ENCODE data around the gene KCNJ10.

The KCNJ10 gene

GRCh38 chr1:160093624-160094290 lies 23.8 kb upstream of the KCNJ10 start:
- Mint-ChIP-seq H3K27ac (peak overlapping the region in 1 of 2 donors; percentile 60), H3K4me3 (no peak overlapping the region), H3K9me3 (no peaks in the 10 kb centered on the region), H3K27me3 (no peaks in the 10 kb centered on the region), H3K4me1 (peaks cover 55% of the 10 kb centered on the region)
- DNase-seq (no peak), ATAC-seq (no peak)

- ATAC-seq (no peak), DNase-seq (no peak)
- Mint-ChIP-seq H3K4me3 (no peak overlapping the region), H3K4me1 (peaks cover 55% of the 10 kb centered on the region), H3K9me3 (no peaks in the 10 kb centered on the region), H3K27ac (peak overlapping the region in 1 of 2 donors; percentile 9), H3K27me3 (no peaks in the 10 kb centered on the region)
These were observed 23.1 kb upstream of the KCNJ10 start for GRCh38 chr1:160093069-160093395.

GRCh38 chr1:160092366-160093068 lies 22.6 kb upstream of the KCNJ10 start:
- DNase-seq (no peak), ATAC-seq (peak; percentile 3)
- H3K4me3 Mint-ChIP-seq = no peak overlapping the region
- no peaks in the 10 kb centered on the region for H3K9me3 Mint-ChIP-seq
- H3K4me1 Mint-ChIP-seq = peaks cover 51% of the 10 kb centered on the region
- no peaks in the 10 kb centered on the region for H3K27me3 Mint-ChIP-seq
- H3K27ac Mint-ChIP-seq = peak overlapping the region in 1 of 2 donors; percentile 79

GRCh38 chr1:160091666-160092223 lies 21.8 kb upstream of the KCNJ10 start:
- Mint-ChIP-seq H3K27me3 (no peaks in the 10 kb centered on the region), H3K27ac (no peak overlapping the region), H3K4me3 (no peak overlapping the region), H3K9me3 (no peaks in the 10 kb centered on the region), H3K4me1 (peaks cover 43% of the 10 kb centered on the region)
- ATAC-seq (no peak), DNase-seq (no peak)

- H3K4me1 Mint-ChIP-seq = peaks cover 36% of the 10 kb centered on the region
- no peak overlapping the region for H3K27ac Mint-ChIP-seq
- no peaks in the 10 kb centered on the region for H3K9me3 Mint-ChIP-seq
- no peak overlapping the region for H3K4me3 Mint-ChIP-seq
- no peak for ATAC-seq
- H3K27me3 Mint-ChIP-seq = no peaks in the 10 kb centered on the region
- DNase-seq = no peak
These were observed 20.8 kb upstream of the KCNJ10 start for GRCh38 chr1:160090760-160091159.

GRCh38 chr1:160089883-160090282 lies 19.9 kb upstream of the KCNJ10 start:
- ATAC-seq = no peak
- Mint-ChIP-seq H3K9me3 (no peaks in the 10 kb centered on the region), H3K27ac (peak overlapping the region in 1 of 2 donors; percentile 29), H3K4me1 (peaks cover 32% of the 10 kb centered on the region), H3K4me3 (no peak overlapping the region), H3K27me3 (no peaks in the 10 kb centered on the region)
- no peak for DNase-seq

GRCh38 chr1:160087118-160087662 lies 17.2 kb upstream of the KCNJ10 start:
- Mint-ChIP-seq H3K27me3 (peaks cover 13% of the 10 kb centered on the region), H3K27ac (no peak overlapping the region), H3K9me3 (no peaks in the 10 kb centered on the region), H3K4me1 (peaks cover 14% of the 10 kb centered on the region), H3K4me3 (no peak overlapping the region)
- DNase-seq (no peak), ATAC-seq (no peak)

- DNase-seq (no peak), ATAC-seq (no peak)
- H3K9me3 Mint-ChIP-seq = no peaks in the 10 kb centered on the region
- H3K4me1 Mint-ChIP-seq = peaks cover 15% of the 10 kb centered on the region
- H3K27ac Mint-ChIP-seq = no peak overlapping the region
- peaks cover 21% of the 10 kb centered on the region for H3K27me3 Mint-ChIP-seq
- H3K4me3 Mint-ChIP-seq = no peak overlapping the region
These were observed 16.5 kb upstream of the KCNJ10 start for GRCh38 chr1:160086456-160086892.

GRCh38 chr1:160085686-160086455 lies 15.9 kb upstream of the KCNJ10 start:
- H3K27me3 Mint-ChIP-seq = peaks cover 27% of the 10 kb centered on the region
- no peaks in the 10 kb centered on the region for H3K9me3 Mint-ChIP-seq
- peaks cover 21% of the 10 kb centered on the region for H3K4me1 Mint-ChIP-seq
- ATAC-seq (peak; percentile 77), DNase-seq (peak; percentile 78 to 80)
- no peak overlapping the region for H3K27ac Mint-ChIP-seq
- no peak overlapping the region for H3K4me3 Mint-ChIP-seq

- Mint-ChIP-seq H3K4me1 (peaks cover 26% of the 10 kb centered on the region), H3K9me3 (no peaks in the 10 kb centered on the region), H3K27me3 (peaks cover 37% of the 10 kb centered on the region), H3K27ac (no peak overlapping the region), H3K4me3 (no peak overlapping the region)
- no peak for ATAC-seq
- DNase-seq = no peak
These were observed 14.9 kb upstream of the KCNJ10 start for GRCh38 chr1:160084771-160085321.

- Mint-ChIP-seq H3K9me3 (no peaks in the 10 kb centered on the region), H3K4me1 (peaks cover 26% of the 10 kb centered on the region), H3K27ac (no peak overlapping the region), H3K27me3 (peaks cover 41% of the 10 kb centered on the region), H3K4me3 (peak overlapping the region; percentile 52 to 66)
- peak; percentile 74 to 77 for DNase-seq
- peak; percentile 83 for ATAC-seq
These were observed 14.2 kb upstream of the KCNJ10 start for GRCh38 chr1:160083968-160084770.

- Mint-ChIP-seq H3K4me1 (peaks cover 26% of the 10 kb centered on the region), H3K4me3 (peak overlapping the region in 1 of 2 donors; percentile 66), H3K27ac (no peak overlapping the region), H3K27me3 (peaks cover 51% of the 10 kb centered on the region), H3K9me3 (no peaks in the 10 kb centered on the region)
- DNase-seq = no peak
- no peak for ATAC-seq
These were observed 13.0 kb upstream of the KCNJ10 start for GRCh38 chr1:160082926-160083325.

GRCh38 chr1:160082487-160082886 lies 12.5 kb upstream of the KCNJ10 start:
- peaks cover 54% of the 10 kb centered on the region for H3K27me3 Mint-ChIP-seq
- no peak overlapping the region for H3K4me3 Mint-ChIP-seq
- DNase-seq = no peak
- H3K9me3 Mint-ChIP-seq = no peaks in the 10 kb centered on the region
- no peak for ATAC-seq
- no peak overlapping the region for H3K27ac Mint-ChIP-seq
- peaks cover 26% of the 10 kb centered on the region for H3K4me1 Mint-ChIP-seq

GRCh38 chr1:160081261-160081936 lies 11.4 kb upstream of the KCNJ10 start, which contains the start of gene KCNJ9:
TSS of gene KCNJ9 (plus strand) at chr1:160081538. CDS start at chr1:160084031, 2,493 bp downstream.
- H3K27ac Mint-ChIP-seq = no peak within 1 kb of the TSS
- H3K4me1 Mint-ChIP-seq = peaks cover 26% of the 10 kb centered on the region
- ATAC-seq (no peak), DNase-seq (no peak)
- no peak within 1 kb of the TSS for H3K4me3 Mint-ChIP-seq
- H3K27me3 Mint-ChIP-seq = peaks cover 61% of the 10 kb centered on the region
- no peaks in the 10 kb centered on the region for H3K9me3 Mint-ChIP-seq
